Large intestine (tissue), 3 donors: ENCODE results near the gene CLCN6. TPM values are rescaled to one million over a fixed set of nuclear protein-coding genes. Genes with fewer than 3 reads are reported as not detected.
A peak's percentile ranks its signal among the peaks of the same experiment; 100 is the strongest.

Experiments used
- DNase-seq, 2 donors: peaks; one replicate each; pipeline versions ENCODE4 v3.0.0 to v3.0.0-alpha.2; 2013
- H3K27ac ChIP-seq: one replicate; pipeline ENCODE4 v1.5.1; 2013; ENCODE audit warnings: low read length
- H3K27me3 ChIP-seq: 2 replicates; pipeline ENCODE4 v1.6.1; 2013; ENCODE audit warnings: low read length; ENCODE audit not compliant: control insufficient read depth, insufficient read depth
- H3K36me3 ChIP-seq: 2 replicates; pipeline ENCODE4 v1.6.1; 2013; ENCODE audit warnings: low read length; ENCODE audit not compliant: control insufficient read depth, insufficient read depth
- H3K4me1 ChIP-seq: one replicate; pipeline ENCODE4 v1.6.1; 2013; ENCODE audit warnings: low read length; ENCODE audit not compliant: control insufficient read depth, insufficient read depth
- H3K4me3 ChIP-seq: one replicate; pipeline ENCODE4 v1.5.1; 2013; ENCODE audit warnings: low read length
- H3K9me3 ChIP-seq: one replicate; pipeline ENCODE4 v1.6.1; 2013; ENCODE audit warnings: mild to moderate bottlenecking, low read depth, low read length, moderate library complexity; ENCODE audit not compliant: control insufficient read depth
- WGBS: methylation state at CpG from one replicate; pipeline ENCODE4 v1.1.5; 2013; ENCODE audit warnings: low lambda C conversion rate; ENCODE audit not compliant: insufficient coverage; 5-methylcytosine and 5-hydroxymethylcytosine counted together
- polyA plus RNA-seq: library from polyadenylated mRNA; unstranded; fragments of 120-200 nt; gene quantifications from one replicate; pipeline ENCODE4 v1.2.1, GENCODE V29; 2013

CLCN6 gene
- polyA plus RNA-seq, 1 donor: 22.4 TPM

GRCh38 chr1:11841245-11842153, 35.5 kb downstream of the CLCN6 start:
- H3K27ac ChIP-seq: no peak overlapping the region
- whole genome bisulfite sequencing: 50% methylated on average over 1 of the region's 17 CpGs
- no peak for DNase-seq
- H3K4me3 ChIP-seq: no peak overlapping the region
- H3K4me1 ChIP-seq: peaks cover 5% of the 10 kb centered on the region
- H3K27me3 ChIP-seq: no peaks in the 10 kb centered on the region
- H3K9me3 ChIP-seq: no peaks in the 10 kb centered on the region
- peaks cover 85% of the 10 kb centered on the region for H3K36me3 ChIP-seq

GRCh38 chr1:11842154-11843041, 36.4 kb downstream of the CLCN6 start:
- peak; percentile 22 to 54 for DNase-seq
- 80% methylated on average over 1 of the region's 19 CpGs for WGBS
- no peak overlapping the region for H3K27ac ChIP-seq

GRCh38 chr1:11845641-11846335, 39.8 kb downstream of the CLCN6 start:
- peak in 1 of 2 donors; percentile 20 for DNase-seq
- Histone ChIP-seq H3K27ac (no peak overlapping the region), H3K4me3 (no peak overlapping the region), H3K36me3 (peaks cover 56% of the 10 kb centered on the region), H3K9me3 (no peaks in the 10 kb centered on the region), H3K4me1 (peaks cover 5% of the 10 kb centered on the region), H3K27me3 (no peaks in the 10 kb centered on the region)
- WGBS: no CpG with 5 or more reads among the region's 5 CpGs

More at GRCh38 chr1:11842154-11843041, 36.4 kb downstream of the CLCN6 start:
- H3K27me3 ChIP-seq: no peaks in the 10 kb centered on the region
- peaks cover 84% of the 10 kb centered on the region for H3K36me3 ChIP-seq
- H3K9me3 ChIP-seq: no peaks in the 10 kb centered on the region
- H3K4me3 ChIP-seq: no peak overlapping the region
- H3K4me1 ChIP-seq: peaks cover 5% of the 10 kb centered on the region

GRCh38 chr1:11847667-11848372, 41.8 kb downstream of the CLCN6 start, which contains the start of gene NPPA:
NPPA (minus strand) TSS chr1:11847783; CDS start chr1:11847684, 99 bp downstream.
- Histone ChIP-seq H3K27ac (no peak within 1 kb of the TSS), H3K4me1 (no peaks in the 10 kb centered on the region), H3K36me3 (peaks cover 36% of the 10 kb centered on the region), H3K4me3 (no peak within 1 kb of the TSS), H3K27me3 (no peaks in the 10 kb centered on the region), H3K9me3 (no peaks in the 10 kb centered on the region)
- no peak for DNase-seq
- WGBS: 100% methylated on average over 1 of the region's 18 CpGs

GRCh38 chr1:11848373-11848700, 42.3 kb downstream of the CLCN6 start:
- Histone ChIP-seq H3K27me3 (no peaks in the 10 kb centered on the region), H3K36me3 (peaks cover 35% of the 10 kb centered on the region), H3K27ac (no peak overlapping the region), H3K4me3 (no peak overlapping the region), H3K9me3 (no peaks in the 10 kb centered on the region), H3K4me1 (no peaks in the 10 kb centered on the region)
- WGBS: 92% methylated on average over 2 of the region's 9 CpGs
- DNase-seq: no peak

- H3K36me3 ChIP-seq: peaks cover 18% of the 10 kb centered on the region
Observed at GRCh38 chr1:11850156-11850555, 44.2 kb downstream of the CLCN6 start.

GRCh38 chr1:11851180-11851579, 45.2 kb downstream of the CLCN6 start:
- Histone ChIP-seq H3K27ac (no peak overlapping the region), H3K4me3 (no peak overlapping the region), H3K9me3 (no peaks in the 10 kb centered on the region), H3K36me3 (peaks cover 13% of the 10 kb centered on the region), H3K4me1 (no peaks in the 10 kb centered on the region), H3K27me3 (peaks cover 5% of the 10 kb centered on the region)
- WGBS: 60% methylated on average over 1 of the region's 7 CpGs
- DNase-seq: no peak

More at GRCh38 chr1:11850156-11850555, 44.2 kb downstream of the CLCN6 start:
- H3K4me1 ChIP-seq: no peaks in the 10 kb centered on the region
- no peaks in the 10 kb centered on the region for H3K9me3 ChIP-seq
- peaks cover 5% of the 10 kb centered on the region for H3K27me3 ChIP-seq
- no peak overlapping the region for H3K27ac ChIP-seq
- no peak overlapping the region for H3K4me3 ChIP-seq
- no CpG with 5 or more reads among the region's 11 CpGs for WGBS
- DNase-seq: no peak

GRCh38 chr1:11854519-11854918, 48.5 kb downstream of the CLCN6 start:
- Histone ChIP-seq H3K4me3 (no peak overlapping the region), H3K27ac (no peak overlapping the region), H3K36me3 (no peaks in the 10 kb centered on the region), H3K4me1 (no peaks in the 10 kb centered on the region), H3K27me3 (peaks cover 36% of the 10 kb centered on the region), H3K9me3 (no peaks in the 10 kb centered on the region)
- DNase-seq: no peak
- 0% methylated on average over 1 of the region's 8 CpGs for WGBS

GRCh38 chr1:11855430-11855829, 49.4 kb downstream of the CLCN6 start:
- H3K27ac ChIP-seq: no peak overlapping the region
- no peaks in the 10 kb centered on the region for H3K9me3 ChIP-seq
- no peaks in the 10 kb centered on the region for H3K36me3 ChIP-seq
- 57% methylated on average over 1 of the region's 8 CpGs for WGBS
- peaks cover 39% of the 10 kb centered on the region for H3K27me3 ChIP-seq
- H3K4me3 ChIP-seq: no peak overlapping the region
- H3K4me1 ChIP-seq: no peaks in the 10 kb centered on the region
- DNase-seq: no peak
